OCI-LY1 (cell line): Measurements from ENCODE around the gene EIF2S2.

Experiments
- H2AFZ ChIP-seq: fragments of 200-600 bp; sonication (generic), shearing (Covaris generic); 2 replicates; pipeline ENCODE4 v1.6.0; 2014; ENCODE audit warnings: antibody characterized with exemption, mild to moderate bottlenecking, low read length
- H3F3A ChIP-seq: fragments of 200-600 bp; sonication (generic), shearing (Covaris generic); 2 replicates; pipeline ENCODE4 v1.6.0; 2014; ENCODE audit warnings: mild to moderate bottlenecking, antibody characterized with exemption, low read length, moderate library complexity; ENCODE audit not compliant: insufficient read depth
- H3K27ac ChIP-seq: fragments of 200-600 bp; sonication (generic); 2 replicates; pipeline ENCODE4 v1.5.1; 2014; ENCODE audit warnings: low read length, mixed run types, mild to moderate bottlenecking, low read depth; ENCODE audit not compliant: poor library complexity, severe bottlenecking
- H3K27me3 ChIP-seq: fragments of 200-600 bp; sonication (generic); 2 replicates; pipeline ENCODE4 v1.6.0; 2014; ENCODE audit warnings: antibody characterized with exemption, mild to moderate bottlenecking, low read length, moderate library complexity; ENCODE audit not compliant: insufficient read depth
- H3K36me3 ChIP-seq: fragments of 200-600 bp; sonication (generic); 2 replicates; pipeline ENCODE4 v1.6.1; 2014; ENCODE audit warnings: mild to moderate bottlenecking, antibody characterized with exemption, low read length, moderate library complexity, mixed read lengths; ENCODE audit not compliant: insufficient read depth
- H3K4me1 ChIP-seq: fragments of 200-600 bp; sonication (generic); 2 replicates; pipeline ENCODE4 v1.5.1; 2014; ENCODE audit warnings: mild to moderate bottlenecking, low read length, moderate library complexity; ENCODE audit not compliant: insufficient read depth, severe bottlenecking
- H3K4me2 ChIP-seq: fragments of 200-600 bp; sonication (generic), shearing (Covaris generic); 2 replicates; pipeline ENCODE4 v1.6.1; 2014; ENCODE audit warnings: low read length
- H3K4me3 ChIP-seq: fragments of 200-600 bp; sonication (generic); 2 replicates; pipeline ENCODE4 v1.5.1; 2014; ENCODE audit warnings: low read length, low read depth, mild to moderate bottlenecking, mixed read lengths; ENCODE audit not compliant: poor library complexity, severe bottlenecking
- H3K79me2 ChIP-seq: fragments of 200-600 bp; shearing (Covaris generic); 2 replicates; pipeline ENCODE4 v1.6.1; 2016; ENCODE audit warnings: mixed run types, low read length, mixed read lengths; ENCODE audit not compliant: insufficient read depth
- H3K9ac ChIP-seq: fragments of 200-600 bp; sonication (generic), shearing (Covaris generic); 2 replicates; pipeline ENCODE4 v1.6.1; 2014; ENCODE audit warnings: mild to moderate bottlenecking, low read length, mixed read lengths
- H3K9me2 ChIP-seq: fragments of 200-600 bp; sonication (generic), shearing (Covaris generic); 2 replicates; pipeline ENCODE4 v1.6.1; 2014; ENCODE audit warnings: low read depth, mild to moderate bottlenecking, low read length, mixed read lengths
- H3K9me3 ChIP-seq: fragments of 200-600 bp; shearing (Covaris generic); 2 replicates; pipeline ENCODE4 v1.6.1; 2014; ENCODE audit warnings: low read length, mixed read lengths
- H4K20me1 ChIP-seq: fragments of 200-600 bp; sonication (generic), shearing (Covaris generic); 2 replicates; pipeline ENCODE4 v1.6.0; 2016; ENCODE audit warnings: mild to moderate bottlenecking, low read length; ENCODE audit not compliant: insufficient read depth
- CTCF ChIP-seq: fragments of 200-600 bp; sonication (generic), shearing (Covaris generic); IDR thresholded peaks from 2 replicates; pipeline ENCODE4 v1.5.1; 2017; ENCODE audit warnings: mild to moderate bottlenecking, antibody characterized with exemption, low read length, moderate library complexity, mixed read lengths
- EZH2 ChIP-seq: fragments of 200-600 bp; sonication (generic), shearing (Covaris generic); IDR thresholded peaks from 2 replicates; pipeline ENCODE4 v1.8.0; 2017; ENCODE audit warnings: borderline replicate concordance, mixed run types, mild to moderate bottlenecking, antibody characterized with exemption, low read length, moderate library complexity, mixed read lengths

EIF2S2 gene

GRCh38 chr20:34060970-34061369 is 51.1 kb downstream of the EIF2S2 start:
- Histone ChIP-seq H3K4me3 (no peak overlapping the region), H3K27ac (no peak overlapping the region), H4K20me1 (no peaks in the 10 kb centered on the region), H3F3A (no peaks in the 10 kb centered on the region), H3K9me3 (no peaks in the 10 kb centered on the region), H3K4me1 (peaks cover 14% of the 10 kb centered on the region), H2AFZ (no peak overlapping the region), H3K36me3 (peaks cover 43% of the 10 kb centered on the region; the same call in 1 of the 2 replicates), H3K9ac (no peak overlapping the region), H3K4me2 (no peak overlapping the region), H3K9me2 (no peaks in the 10 kb centered on the region), H3K79me2 (peaks cover 12% of the 10 kb centered on the region), H3K27me3 (no peaks in the 10 kb centered on the region)
- TF ChIP-seq EZH2: no peak
- TF ChIP-seq CTCF: no peak

GRCh38 chr20:34058831-34059230 is 53.2 kb downstream of the EIF2S2 start:
- no peaks in the 10 kb centered on the region for H3K27me3 ChIP-seq
- peaks cover 15% of the 10 kb centered on the region for H3K79me2 ChIP-seq
- no peak overlapping the region for H3K4me3 ChIP-seq
- H3K27ac ChIP-seq: no peak overlapping the region
- H3K36me3 ChIP-seq: peaks cover 32% of the 10 kb centered on the region; the same call in 1 of the 2 replicates
- H3K9ac ChIP-seq: no peak overlapping the region
- TF ChIP-seq CTCF (no peak), EZH2 (no peak)
- no peaks in the 10 kb centered on the region for H4K20me1 ChIP-seq
- no peak overlapping the region for H3K4me2 ChIP-seq
- no peaks in the 10 kb centered on the region for H3F3A ChIP-seq
- no peak overlapping the region for H2AFZ ChIP-seq
- no peaks in the 10 kb centered on the region for H3K9me2 ChIP-seq
- peaks cover 14% of the 10 kb centered on the region for H3K4me1 ChIP-seq
- no peaks in the 10 kb centered on the region for H3K9me3 ChIP-seq

GRCh38 chr20:34055290-34055689 is 56.8 kb downstream of the EIF2S2 start:
- Histone ChIP-seq H2AFZ (no peak overlapping the region), H3K36me3 (peaks cover 12% of the 10 kb centered on the region; the same call in 1 of the 2 replicates), H3K27ac (no peak overlapping the region), H4K20me1 (no peaks in the 10 kb centered on the region), H3K4me3 (no peak overlapping the region), H3K9ac (no peak overlapping the region), H3K4me2 (no peak overlapping the region), H3K79me2 (peaks cover 36% of the 10 kb centered on the region), H3K9me2 (no peaks in the 10 kb centered on the region), H3K27me3 (no peaks in the 10 kb centered on the region), H3K9me3 (no peaks in the 10 kb centered on the region), H3F3A (no peaks in the 10 kb centered on the region), H3K4me1 (peaks cover 23% of the 10 kb centered on the region)
- TF ChIP-seq EZH2 (no peak), CTCF (no peak)
